Aorta (tissue), 5 donors: Measurements from ENCODE around the gene ATP9B. TPM values are rescaled to one million over a fixed set of nuclear protein-coding genes. Genes with fewer than 3 reads are reported as not detected.

ENCODE experiments used
- ATAC-seq: fragments of 200-7000 bp; cut with Tn5 transposase; one replicate; pipeline ENCODE4 v1.9.1; 2022; ENCODE audit warnings: moderate library complexity; ENCODE audit not compliant: low FRiP score
- DNase-seq, 2 donors: peaks; one replicate each; pipeline ENCODE4 v3.0.0-alpha.2; 2020
- H3K27ac ChIP-seq, 2 donors: one replicate each; pipeline ENCODE4 v1.5.1; 2013; ENCODE audit warnings: low read length in 2 of 2, mild to moderate bottlenecking in 2 of 2, moderate library complexity in 2 of 2, control low read depth in 1 of 2, inconsistent platforms in 1 of 2, low read depth in 1 of 2
- H3K27me3 ChIP-seq, 2 donors: one replicate each; pipeline ENCODE4 v1.6.1; 2013; ENCODE audit warnings: control low read depth in 1 of 2, low read length in 1 of 2, mild to moderate bottlenecking in 1 of 2, moderate library complexity in 1 of 2; ENCODE audit not compliant: insufficient read depth in 2 of 2, control insufficient read depth in 1 of 2
- H3K36me3 ChIP-seq, 2 donors: one replicate each; pipeline ENCODE4 v1.6.1; 2013; ENCODE audit warnings: control low read depth in 1 of 2, low read length in 1 of 2, mild to moderate bottlenecking in 1 of 2; ENCODE audit not compliant: insufficient read depth in 2 of 2, control insufficient read depth in 1 of 2
- H3K4me1 ChIP-seq, 2 donors: one replicate each; pipeline ENCODE4 v1.6.1; 2013; ENCODE audit warnings: low read length in 2 of 2, control low read depth in 1 of 2, mild to moderate bottlenecking in 1 of 2, moderate library complexity in 1 of 2; ENCODE audit not compliant: insufficient read depth in 2 of 2, control insufficient read depth in 1 of 2
- H3K4me3 ChIP-seq, 2 donors: one replicate each; pipeline ENCODE4 v1.5.1; 2013; ENCODE audit warnings: low read length in 2 of 2, control low read depth in 1 of 2, mild to moderate bottlenecking in 1 of 2
- H3K9me3 ChIP-seq: one replicate; pipeline ENCODE4 v1.6.1; 2013; ENCODE audit warnings: mild to moderate bottlenecking, low read length; ENCODE audit not compliant: control insufficient read depth
- WGBS, 2 donors: extraction: QIAGEN DNeasy Blood & Tissue Kit; methylation state at CpG; one replicate each; pipeline ENCODE4 v1.1.7; 2013; 5-methylcytosine and 5-hydroxymethylcytosine counted together
- intact Hi-C, 2 donors: fragments of 100-400 bp; cut with DNase I; formaldehyde crosslinking; loops; one replicate each; pipeline versions ENCODE4 v1.14.2 to v1.15.0; 2022
- polyA plus RNA-seq, 2 donors: library from polyadenylated mRNA; stranded (reverse); fragments of 200-250 nt; gene quantifications; one replicate each; pipeline ENCODE4 v1.2.3, GENCODE V29; 2013
- total RNA-seq, 2 donors: library from RNA; stranded (reverse); fragmentation: NEBNext Ultra II Directional; extraction: Animal tissue kit (Norgen Biotek cat#: 25700); gene quantifications; one replicate each; pipeline ENCODE4 v1.2.1, GENCODE V29; 2021
- donor health status: healthy with polysubstance abuse.
- donor health status: Bipolar disorder and iron deficiency.
- donor health status: DM: no; HTN: no; CAD: no.
- donor health status: DM: no; HTN: no; CAD: no.
- donor health status: DM: yes; HTN: yes; CAD: no.

The ATP9B gene
- total and polyA plus RNA-seq, 4 donors, result 2.3 to 55.3 (median 30.5) TPM

DNA sequence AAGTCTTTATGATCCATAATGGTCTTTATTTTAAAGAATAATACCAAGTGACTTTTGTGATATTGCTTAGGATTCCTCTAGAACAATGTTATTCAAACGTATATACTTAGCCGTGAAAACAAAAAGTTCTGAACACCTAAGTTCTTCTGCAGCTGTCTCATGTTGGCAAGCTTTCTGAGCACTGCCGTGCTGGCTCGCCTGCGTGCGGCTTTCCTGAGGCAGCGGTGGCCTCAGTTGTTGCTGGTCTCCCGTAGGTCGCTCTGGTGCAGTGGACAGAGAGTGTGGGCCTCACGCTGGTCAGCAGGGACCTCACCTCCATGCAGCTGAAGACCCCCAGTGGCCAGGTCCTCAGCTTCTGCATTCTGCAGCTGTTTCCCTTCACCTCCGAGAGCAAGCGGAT is 259.7 kb downstream of the ATP9B start:
- Histone ChIP-seq H3K27ac (no peak overlapping the region), H3K4me1 (no peaks in the 10 kb centered on the region), H3K4me3 (no peak overlapping the region), H3K36me3 (no peaks in the 10 kb centered on the region), H3K27me3 (no peaks in the 10 kb centered on the region), H3K9me3 (no peaks in the 10 kb centered on the region)
- DNase-seq, result no peak
- WGBS, 2 donors, result 94 to 96% methylated on average over 12 of the region's 12 CpGs
- no peak for ATAC-seq
- intact Hi-C loops, result no loop called here

DNA sequence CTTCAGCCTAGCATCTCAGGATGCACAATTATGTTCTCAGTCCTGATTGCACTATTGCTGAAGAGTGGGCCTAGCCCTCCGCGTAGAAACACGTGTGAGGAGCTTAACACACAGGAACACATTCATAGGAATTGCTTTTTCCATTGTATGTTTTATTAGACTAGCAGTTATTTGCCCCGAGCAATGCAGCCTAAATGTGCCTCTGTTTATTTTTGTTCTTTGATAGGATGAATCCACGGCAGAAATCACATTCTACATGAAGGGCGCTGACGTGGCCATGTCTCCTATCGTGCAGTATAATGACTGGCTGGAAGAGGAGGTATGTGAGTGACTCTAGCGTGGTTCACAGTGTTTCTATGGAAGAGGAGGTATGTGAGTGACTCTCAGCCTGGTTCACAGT is 260.6 kb downstream of the ATP9B start:
- H3K9me3 ChIP-seq, result no peaks in the 10 kb centered on the region
- no peaks in the 10 kb centered on the region for H3K27me3 ChIP-seq
- DNase-seq, result no peak
- H3K4me1 ChIP-seq, result no peaks in the 10 kb centered on the region
- WGBS, 2 donors, result 88 to 91% methylated on average over 9 of the region's 9 CpGs
- H3K36me3 ChIP-seq, result no peaks in the 10 kb centered on the region
- ATAC-seq, result no peak
- H3K4me3 ChIP-seq, result no peak overlapping the region
- intact Hi-C loops, result no loop called here
- no peak overlapping the region for H3K27ac ChIP-seq

DNA sequence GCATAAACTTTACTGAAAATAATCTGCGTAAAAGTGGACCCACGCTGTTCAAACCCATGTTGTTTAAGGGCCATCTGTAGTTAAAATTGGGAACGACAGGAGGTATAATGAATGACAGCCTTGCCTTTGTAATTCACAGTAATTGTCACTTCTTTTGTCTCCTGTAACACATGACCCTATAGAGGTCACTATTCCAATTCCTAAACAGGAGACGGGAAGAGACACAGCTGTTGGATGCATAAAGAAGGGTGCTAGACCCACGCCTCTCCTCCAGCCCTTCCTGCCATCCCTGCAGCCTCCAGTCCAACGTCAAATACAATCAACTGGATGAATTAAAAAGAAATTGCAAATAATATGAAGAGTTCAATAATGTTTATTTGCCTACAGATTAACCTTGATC is 263.5 kb downstream of the ATP9B start:
- WGBS, 2 donors, result 83 to 85% methylated on average over 6 of the region's 6 CpGs
- intact Hi-C loops, result no loop called here
- no peaks in the 10 kb centered on the region for H3K9me3 ChIP-seq
- DNase-seq (no peak), ATAC-seq (no peak)
- H3K4me1 ChIP-seq, result no peaks in the 10 kb centered on the region
- no peak overlapping the region for H3K4me3 ChIP-seq
- no peaks in the 10 kb centered on the region for H3K36me3 ChIP-seq
- no peak overlapping the region for H3K27ac ChIP-seq
- no peaks in the 10 kb centered on the region for H3K27me3 ChIP-seq

DNA sequence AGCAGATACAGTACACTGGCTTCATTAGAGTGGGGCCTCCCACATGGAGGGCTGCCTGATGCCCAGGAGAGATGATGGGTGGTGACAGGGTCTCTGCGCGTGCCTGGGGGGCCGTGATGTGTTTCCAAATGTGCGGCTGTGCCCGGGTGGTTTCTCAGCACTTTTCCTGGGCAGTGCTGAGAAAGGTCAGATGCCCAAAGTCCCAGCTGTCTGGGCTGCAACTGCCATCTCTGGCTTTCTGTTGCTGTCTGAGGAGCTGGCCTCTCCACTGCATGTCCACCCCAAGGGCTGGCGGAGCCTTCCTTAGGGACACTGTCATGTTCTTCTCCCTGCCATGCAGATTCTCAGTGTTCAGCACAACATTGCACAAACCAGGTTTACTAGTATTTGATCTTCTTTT is 263.9 kb downstream of the ATP9B start:
- Histone ChIP-seq H3K27ac (no peak overlapping the region), H3K4me1 (no peaks in the 10 kb centered on the region), H3K36me3 (no peaks in the 10 kb centered on the region), H3K9me3 (no peaks in the 10 kb centered on the region), H3K4me3 (no peak overlapping the region), H3K27me3 (no peaks in the 10 kb centered on the region)
- 94 to 96% methylated on average over 6 of the region's 6 CpGs for WGBS, 2 donors
- intact Hi-C loops, result no loop called here
- ATAC-seq (no peak), DNase-seq (no peak)

DNA sequence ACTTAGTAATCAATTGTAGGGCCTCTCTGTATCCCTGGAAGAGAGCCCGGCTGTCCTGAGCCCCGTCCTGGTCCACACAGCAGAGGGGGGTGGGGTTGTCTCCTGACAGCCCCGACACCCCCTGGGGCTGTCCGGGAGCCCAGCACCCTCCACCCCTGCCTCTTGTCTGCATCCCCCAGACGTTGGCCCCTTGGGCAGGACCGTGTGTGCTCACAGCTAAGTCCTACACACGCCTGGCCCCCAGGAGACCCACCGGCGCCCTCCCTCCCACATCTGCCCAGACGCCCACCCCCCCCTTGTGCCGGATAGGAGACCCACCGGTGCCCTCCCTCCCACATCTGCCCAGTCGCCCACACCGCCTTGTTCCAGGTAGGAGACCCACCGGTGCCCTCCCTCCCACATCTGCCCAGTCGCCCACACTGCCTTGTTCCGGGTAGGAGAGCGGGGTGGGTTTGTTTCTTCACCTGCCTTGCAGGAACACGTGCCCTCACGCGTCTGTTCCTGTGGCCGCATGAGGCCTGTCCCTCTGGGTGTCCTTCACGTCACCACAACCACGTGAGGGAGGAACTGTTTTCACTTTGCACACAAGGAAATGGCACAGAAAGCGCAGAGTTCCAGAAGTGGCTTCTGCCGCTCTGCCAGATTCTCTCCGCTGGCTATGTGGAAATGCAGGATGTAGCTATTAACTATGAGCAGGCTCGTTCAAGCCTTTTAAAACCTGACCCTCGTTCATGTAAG is 265.5 kb downstream of the ATP9B start:
- Histone ChIP-seq H3K4me1 (no peaks in the 10 kb centered on the region), H3K27me3 (no peaks in the 10 kb centered on the region), H3K27ac (no peak overlapping the region), H3K9me3 (no peaks in the 10 kb centered on the region), H3K4me3 (no peak overlapping the region), H3K36me3 (peaks cover 0 to 4% of the 10 kb centered on the region in 2 donors)
- 84 to 86% methylated on average over 29 of the region's 29 CpGs for WGBS, 2 donors
- no peak for DNase-seq
- ATAC-seq, result peak; percentile 36
- intact Hi-C loops, result no loop called here

DNA sequence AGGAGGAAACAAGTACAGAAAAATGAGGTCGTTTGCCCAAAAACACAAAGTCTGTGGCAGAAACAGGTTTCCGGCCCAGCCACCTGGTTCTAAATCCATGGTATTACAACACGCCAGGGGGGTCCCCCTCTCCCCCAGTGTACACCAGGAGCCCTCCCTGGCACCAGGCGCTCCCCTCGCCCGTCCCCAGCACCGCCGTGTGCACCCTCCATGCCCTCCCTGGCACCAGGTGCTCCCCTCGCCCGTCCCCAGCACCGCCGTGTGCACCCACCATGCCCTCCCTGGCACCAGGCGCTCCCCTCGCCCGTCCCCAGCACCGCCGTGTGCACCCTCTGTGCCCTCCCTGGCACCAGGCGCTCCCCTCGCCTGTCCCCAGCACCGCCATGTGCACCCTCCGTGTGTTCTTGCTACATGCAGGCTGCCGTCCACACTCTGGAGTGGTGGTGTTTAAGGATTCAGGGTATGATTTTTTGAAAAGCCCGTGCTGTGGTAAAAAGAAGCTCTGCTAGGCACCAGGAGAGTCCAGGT is 266.7 kb downstream of the ATP9B start:
- H3K4me3 ChIP-seq, result no peak overlapping the region
- no peaks in the 10 kb centered on the region for H3K4me1 ChIP-seq
- H3K27ac ChIP-seq, result no peak overlapping the region
- ATAC-seq (peak; percentile 30), DNase-seq (no peak)
- H3K27me3 ChIP-seq, result no peaks in the 10 kb centered on the region
- no peaks in the 10 kb centered on the region for H3K9me3 ChIP-seq
- H3K36me3 ChIP-seq, result peaks cover 0 to 4% of the 10 kb centered on the region in 2 donors
- intact Hi-C loops, result no loop called here
- whole genome bisulfite sequencing, 2 donors, result 96 to 97% methylated on average over 23 of the region's 23 CpGs

DNA sequence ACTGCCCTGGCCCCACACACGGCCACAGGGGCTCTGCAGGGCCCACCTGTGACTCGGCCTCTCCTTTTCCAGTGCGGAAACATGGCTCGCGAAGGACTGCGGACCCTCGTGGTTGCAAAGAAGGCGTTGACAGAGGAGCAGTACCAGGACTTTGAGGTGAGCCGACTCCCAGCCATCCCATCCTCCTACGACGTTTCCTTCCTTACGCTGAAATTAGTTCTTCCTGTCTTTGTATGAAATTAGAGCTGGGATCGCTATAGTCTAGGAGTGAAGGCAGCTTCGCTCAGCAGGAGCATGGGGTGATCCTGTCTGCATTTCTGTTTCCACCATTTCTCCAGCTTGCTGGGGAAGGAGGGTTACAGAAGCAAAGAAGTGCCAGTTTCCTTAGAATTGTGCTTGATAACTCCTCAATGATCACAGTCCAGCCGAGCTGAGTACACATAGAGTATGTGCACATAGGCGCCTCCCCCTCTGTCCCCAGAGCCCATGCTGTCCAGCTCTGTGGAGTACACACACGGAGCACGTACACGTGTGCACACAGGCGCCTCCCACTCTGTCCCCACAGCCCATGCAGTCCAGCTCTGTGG is 267.5 kb downstream of the ATP9B start:
- no peaks in the 10 kb centered on the region for H3K27me3 ChIP-seq
- 89 to 94% methylated on average over 20 of the region's 20 CpGs for WGBS, 2 donors
- no peak overlapping the region for H3K4me3 ChIP-seq
- DNase-seq (no peak), ATAC-seq (no peak)
- no peaks in the 10 kb centered on the region for H3K9me3 ChIP-seq
- no peak overlapping the region for H3K27ac ChIP-seq
- H3K4me1 ChIP-seq, result no peaks in the 10 kb centered on the region
- intact Hi-C loops, result no loop called here
- peaks cover 0 to 4% of the 10 kb centered on the region in 2 donors for H3K36me3 ChIP-seq

DNA sequence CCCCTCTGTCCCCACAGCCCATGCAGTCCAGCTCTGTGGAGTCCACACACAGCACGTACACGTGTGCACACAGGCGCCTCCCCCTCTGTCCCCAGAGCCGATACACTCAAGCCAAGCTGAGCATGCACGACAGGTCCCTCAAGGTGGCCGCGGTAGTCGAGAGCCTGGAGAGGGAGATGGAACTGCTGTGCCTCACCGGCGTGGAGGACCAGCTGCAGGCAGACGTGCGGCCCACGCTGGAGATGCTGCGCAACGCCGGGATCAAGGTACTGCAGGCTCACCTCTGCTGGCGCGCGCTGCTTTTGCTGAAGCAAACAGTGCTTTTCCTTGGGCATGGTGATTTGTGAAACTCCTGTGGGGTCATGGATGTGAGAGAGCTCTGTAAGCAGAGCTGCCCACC is 268.0 kb downstream of the ATP9B start:
- Histone ChIP-seq H3K27me3 (no peaks in the 10 kb centered on the region), H3K36me3 (peaks cover 0 to 4% of the 10 kb centered on the region in 2 donors), H3K27ac (no peak overlapping the region), H3K4me1 (no peaks in the 10 kb centered on the region), H3K9me3 (no peaks in the 10 kb centered on the region), H3K4me3 (no peak overlapping the region)
- intact Hi-C loops, result no loop called here
- 96 to 97% methylated on average over 19 of the region's 19 CpGs for WGBS, 2 donors
- ATAC-seq, result no peak
- DNase-seq, result no peak

DNA sequence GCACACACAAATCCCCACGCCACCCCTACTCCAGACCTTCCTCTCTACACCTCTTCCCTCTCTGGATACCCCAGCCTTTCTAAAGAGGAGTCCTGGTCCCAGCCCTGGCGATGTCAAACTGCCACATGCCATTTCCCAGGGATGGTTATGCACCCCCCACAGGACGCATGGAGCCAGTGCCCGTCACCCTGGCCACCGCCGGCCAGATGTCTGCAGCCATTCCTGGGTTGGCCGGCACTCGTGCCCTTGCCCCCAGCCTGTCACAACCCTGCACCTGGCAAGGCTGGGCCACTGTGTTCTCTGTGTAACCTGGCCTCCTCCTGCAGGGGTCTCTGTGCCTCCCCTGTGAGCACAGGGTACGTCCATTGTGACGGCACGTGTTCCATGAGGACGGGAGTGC is 268.4 kb downstream of the ATP9B start:
- H3K36me3 ChIP-seq, result peaks cover 0 to 4% of the 10 kb centered on the region in 2 donors

More for the DNA sequence above, 268.4 kb downstream of the ATP9B start:
- ATAC-seq, result no peak
- no peak for DNase-seq
- Histone ChIP-seq H3K4me3 (no peak overlapping the region), H3K27ac (no peak overlapping the region), H3K27me3 (no peaks in the 10 kb centered on the region), H3K4me1 (no peaks in the 10 kb centered on the region), H3K9me3 (no peaks in the 10 kb centered on the region)
- intact Hi-C loops, result no loop called here
- WGBS, 2 donors, result 87 to 91% methylated on average over 12 of the region's 12 CpGs
